Kidney epithelial cell (primary cell): ENCODE measurements around the gene RETREG2. TPM values are rescaled to one million over a fixed set of nuclear protein-coding genes. Genes with fewer than 3 reads are reported as not detected.

Source experiments
- DNase-seq: peaks from one replicate; pipeline ENCODE4 v3.0.0-alpha.2; 2010; ENCODE audit warnings: low read depth
- H3K27me3 ChIP-seq: 2 replicates; pipeline ENCODE4 v1.6.0; 2011; ENCODE audit warnings: low read length; ENCODE audit not compliant: control insufficient read depth, insufficient read depth
- H3K36me3 ChIP-seq: 2 replicates; pipeline ENCODE4 v1.5.1; 2011; ENCODE audit warnings: low read length; ENCODE audit not compliant: control insufficient read depth, insufficient read depth
- H3K4me3 ChIP-seq: 2 replicates; pipeline ENCODE4 v1.5.1; 2011; ENCODE audit warnings: low read depth, mild to moderate bottlenecking, control low read depth, low read length
- total RNA-seq: library from RNA; depleted of rRNA; stranded (reverse); fragments of >200 nt; gene quantifications from 2 replicates; pipeline ENCODE4 v1.2.3, GENCODE V29; 2015
- TF ChIP-seq, protein P1 (sequence below): IDR thresholded peaks from 2 replicates; pipeline ENCODE4 v1.5.1; 2011; ENCODE audit warnings: mild to moderate bottlenecking, moderate library complexity, low read length, control low read depth, inconsistent platforms; ENCODE audit not compliant: insufficient read depth, poor library complexity, severe bottlenecking

Gene RETREG2
- total RNA-seq, 1 donor from 2014 or later = 111 TPM

DNA sequence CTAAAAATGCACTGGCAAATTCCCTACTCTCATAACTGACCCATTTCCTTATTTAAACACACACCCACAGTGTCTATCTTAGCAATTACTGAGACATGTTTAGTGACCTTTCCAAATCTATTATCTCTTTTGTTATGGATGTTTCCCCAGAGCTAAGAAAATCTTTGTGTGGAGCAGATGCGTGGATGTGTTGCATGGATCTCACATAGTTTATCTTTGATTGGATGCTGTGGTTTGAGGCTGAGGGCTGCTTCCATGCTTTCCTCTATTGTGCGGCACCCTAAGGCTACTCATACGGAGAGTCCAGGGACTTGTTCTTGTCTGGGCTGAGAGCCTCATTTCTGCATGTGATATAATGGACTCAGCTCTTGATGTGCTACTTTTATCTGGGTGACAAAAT is 56.3 kb downstream of the RETREG2 start:
- H3K36me3 ChIP-seq = peaks cover 10% of the 10 kb centered on the region
- H3K27me3 ChIP-seq = no peaks in the 10 kb centered on the region
- TF ChIP-seq, protein P1, sequence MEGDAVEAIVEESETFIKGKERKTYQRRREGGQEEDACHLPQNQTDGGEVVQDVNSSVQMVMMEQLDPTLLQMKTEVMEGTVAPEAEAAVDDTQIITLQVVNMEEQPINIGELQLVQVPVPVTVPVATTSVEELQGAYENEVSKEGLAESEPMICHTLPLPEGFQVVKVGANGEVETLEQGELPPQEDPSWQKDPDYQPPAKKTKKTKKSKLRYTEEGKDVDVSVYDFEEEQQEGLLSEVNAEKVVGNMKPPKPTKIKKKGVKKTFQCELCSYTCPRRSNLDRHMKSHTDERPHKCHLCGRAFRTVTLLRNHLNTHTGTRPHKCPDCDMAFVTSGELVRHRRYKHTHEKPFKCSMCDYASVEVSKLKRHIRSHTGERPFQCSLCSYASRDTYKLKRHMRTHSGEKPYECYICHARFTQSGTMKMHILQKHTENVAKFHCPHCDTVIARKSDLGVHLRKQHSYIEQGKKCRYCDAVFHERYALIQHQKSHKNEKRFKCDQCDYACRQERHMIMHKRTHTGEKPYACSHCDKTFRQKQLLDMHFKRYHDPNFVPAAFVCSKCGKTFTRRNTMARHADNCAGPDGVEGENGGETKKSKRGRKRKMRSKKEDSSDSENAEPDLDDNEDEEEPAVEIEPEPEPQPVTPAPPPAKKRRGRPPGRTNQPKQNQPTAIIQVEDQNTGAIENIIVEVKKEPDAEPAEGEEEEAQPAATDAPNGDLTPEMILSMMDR = no peak
- H3K4me3 ChIP-seq = no peak overlapping the region
- DNase-seq = no peak

Other genes starting within 250 kb of the RETREG2 start
- gene CDK5R2, start 218.6 kb upstream of the RETREG2 start, total RNA-seq = 0.14 and 0.21 TPM in 2 replicates
- gene FEV, start 193.1 kb upstream of the RETREG2 start, total RNA-seq = not detected in 2 replicates
- not detected in 2 replicates for gene CRYBA2, start 184.9 kb upstream of the RETREG2 start, total RNA-seq
- 0.07 TPM in 1 of 2 replicates, not detected in the other for gene CFAP65, start 136.8 kb upstream of the RETREG2 start, total RNA-seq
- not detected in 2 replicates for gene IHH, start 117.4 kb upstream of the RETREG2 start, total RNA-seq
- gene NHEJ1, start 17.5 kb upstream of the RETREG2 start, total RNA-seq = 16.1 and 19.1 TPM in 2 replicates
- 0.84 and 1.2 TPM in 2 replicates for gene SLC23A3, start 8.2 kb upstream of the RETREG2 start, total RNA-seq
- 54.2 and 55.3 TPM in 2 replicates for gene CNPPD1, start 1.4 kb upstream of the RETREG2 start, total RNA-seq
- gene ZFAND2B, start 28.5 kb downstream of the RETREG2 start, total RNA-seq = 44.3 and 48.2 TPM in 2 replicates
- gene ABCB6, start 40.7 kb downstream of the RETREG2 start, total RNA-seq = 5.8 and 7.3 TPM in 2 replicates
- 46.1 and 58.0 TPM in 2 replicates for gene ATG9A, start 51.4 kb downstream of the RETREG2 start, total RNA-seq
- gene ANKZF1, start 51.5 kb downstream of the RETREG2 start, total RNA-seq = 43.5 and 52.3 TPM in 2 replicates
- 11.6 and 19.8 TPM in 2 replicates for gene GLB1L, start 67.2 kb downstream of the RETREG2 start, total RNA-seq
- 17.7 and 30.0 TPM in 2 replicates for gene STK16, start 67.2 kb downstream of the RETREG2 start, total RNA-seq
- not detected in 2 replicates for gene TUBA4B, start 75.0 kb downstream of the RETREG2 start, total RNA-seq
- gene TUBA4A, start 75.6 kb downstream of the RETREG2 start, total RNA-seq = 78.7 and 116 TPM in 2 replicates
- gene DNAJB2, start 101.1 kb downstream of the RETREG2 start, total RNA-seq = 60.9 and 62.6 TPM in 2 replicates
- gene PTPRN, start 131.1 kb downstream of the RETREG2 start, total RNA-seq = 2.5 and 3.8 TPM in 2 replicates
- not detected in 2 replicates for gene RESP18, start 154.5 kb downstream of the RETREG2 start, total RNA-seq
- 50.2 and 62.7 TPM in 2 replicates for gene DNPEP, start 209.6 kb downstream of the RETREG2 start, total RNA-seq
- 0.55 and 0.79 TPM in 2 replicates for gene DES, start 240.1 kb downstream of the RETREG2 start, total RNA-seq